SU-DHL-6 (cell line): Measurements from ENCODE around the gene P2RY13.

ENCODE experiments used
- CTCF ChIP-seq: fragments of 200-600 bp; sonication (generic); IDR thresholded peaks from one replicate; pipeline ENCODE4 v1.5.1; 2017; ENCODE audit warnings: antibody characterized with exemption, mild to moderate bottlenecking, low read length, moderate library complexity; ENCODE audit not compliant: insufficient read depth, poor library complexity, severe bottlenecking
- EZH2phosphoT487 ChIP-seq: fragments of 200-600 bp; sonication (generic), shearing (Covaris generic); conservative IDR thresholded peaks from 2 replicates; pipeline ENCODE4 v1.6.1; 2018; ENCODE audit warnings: mild to moderate bottlenecking, antibody characterized with exemption, low read length, moderate library complexity, mixed read lengths

- TF ChIP-seq CTCF (no peak), EZH2phosphoT487 (no peak)
Observed at GRCh38 chr3:151281671-151282324, 47.6 kb downstream of the P2RY13 start.
